MV-4-11 (cell line): Measurements from ENCODE around the gene WDFY3.

ENCODE experiments used
- DNase-seq: peaks from one replicate; lab custom pipeline; 2025; lab: John Stamatoyannopoulos, UW

WDFY3 gene

GRCh38 chr4:84907145-84907544 is 59.3 kb downstream of the WDFY3 start:
- DNase-seq, result peak; percentile 74

GRCh38 chr4:84905646-84906045 is 60.8 kb downstream of the WDFY3 start:
- no peak for DNase-seq

- DNase-seq, result no peak
These were observed 64.7 kb downstream of the WDFY3 start for GRCh38 chr4:84901740-84902281.

DNA sequence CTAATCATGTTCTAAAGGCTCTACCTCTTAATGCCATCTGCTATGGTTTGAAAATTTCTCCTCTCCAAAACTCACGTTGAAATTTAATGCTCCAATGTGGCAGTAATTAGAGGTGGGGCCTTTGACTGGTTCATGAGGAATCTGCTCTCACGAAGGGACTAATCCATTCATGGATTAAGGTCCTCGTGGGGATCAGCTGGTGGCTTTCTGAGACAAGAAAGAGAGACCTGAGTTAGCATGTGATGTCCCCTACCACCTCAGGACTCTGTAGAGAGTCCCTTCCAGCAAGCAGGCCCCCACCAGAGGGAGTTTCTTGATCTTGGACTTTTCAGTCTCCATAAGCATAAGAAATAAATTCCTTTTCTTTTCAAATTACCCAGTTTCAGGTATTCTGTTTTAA is 65.3 kb downstream of the WDFY3 start:
- DNase-seq, result no peak

DNA sequence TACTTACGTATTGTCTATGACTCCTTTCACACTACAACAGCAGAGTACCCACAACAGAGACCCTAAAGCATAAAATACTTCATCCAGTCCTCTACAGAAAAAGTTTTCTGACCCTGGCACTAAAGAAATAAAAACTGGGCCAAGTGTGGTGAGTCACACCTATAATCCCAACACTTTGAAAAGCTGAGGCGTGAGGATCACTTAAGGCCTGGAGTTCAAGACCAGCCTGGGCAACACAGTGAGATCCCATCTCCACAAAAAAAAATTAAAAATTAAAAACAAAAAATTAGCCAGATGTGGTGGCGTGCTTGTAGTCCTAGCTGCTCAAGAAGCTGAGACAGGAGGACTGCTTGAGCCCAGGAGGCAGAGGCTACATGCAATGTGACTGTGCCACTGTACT is 66.9 kb downstream of the WDFY3 start:
- no peak for DNase-seq

GRCh38 chr4:84897516-84897915 is 69.0 kb downstream of the WDFY3 start:
- no peak for DNase-seq

DNA sequence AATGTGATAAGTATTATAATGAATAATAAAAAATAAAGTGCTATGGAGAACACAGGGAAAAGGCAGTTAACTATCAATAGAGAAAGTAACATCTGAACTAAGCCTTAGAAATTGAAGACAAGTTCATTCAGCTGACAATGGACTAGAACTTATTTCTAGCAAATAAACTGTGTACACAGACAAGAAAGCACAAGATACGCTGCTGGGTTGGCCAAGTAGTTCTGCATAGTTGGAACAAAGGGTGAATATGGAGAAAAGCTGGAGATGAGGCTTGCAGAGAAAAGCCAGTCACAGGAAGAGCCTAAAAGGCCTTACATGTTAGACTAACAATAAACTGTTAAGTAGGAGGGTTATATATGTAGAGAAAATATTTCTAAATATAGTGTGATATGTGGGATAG is 71.2 kb downstream of the WDFY3 start:
- no peak for DNase-seq

- no peak for DNase-seq
These were observed 71.9 kb downstream of the WDFY3 start for GRCh38 chr4:84894621-84895020.

GRCh38 chr4:84892950-84893349 is 73.5 kb downstream of the WDFY3 start:
- no peak for DNase-seq

DNA sequence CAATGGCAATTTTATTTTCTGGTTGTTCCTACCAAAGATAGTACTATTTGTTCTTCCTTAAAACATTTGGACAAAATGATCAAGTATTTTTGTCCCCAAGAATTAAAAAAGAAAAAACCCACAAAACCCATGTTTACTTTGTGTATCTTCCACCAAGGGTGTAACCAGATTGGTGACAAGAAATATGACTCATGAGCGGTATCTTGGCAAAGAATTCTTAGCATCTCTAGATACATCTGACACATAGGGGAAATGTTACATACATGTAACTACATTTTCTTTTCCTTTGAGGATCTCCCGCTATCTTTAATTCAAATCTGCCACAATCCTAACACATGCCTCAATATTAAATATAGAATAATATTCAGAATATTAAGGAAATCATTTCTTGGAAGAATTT is 78.7 kb downstream of the WDFY3 start:
- DNase-seq, result no peak

GRCh38 chr4:84879651-84880200 is 86.8 kb downstream of the WDFY3 start:
- DNase-seq, result no peak

DNA sequence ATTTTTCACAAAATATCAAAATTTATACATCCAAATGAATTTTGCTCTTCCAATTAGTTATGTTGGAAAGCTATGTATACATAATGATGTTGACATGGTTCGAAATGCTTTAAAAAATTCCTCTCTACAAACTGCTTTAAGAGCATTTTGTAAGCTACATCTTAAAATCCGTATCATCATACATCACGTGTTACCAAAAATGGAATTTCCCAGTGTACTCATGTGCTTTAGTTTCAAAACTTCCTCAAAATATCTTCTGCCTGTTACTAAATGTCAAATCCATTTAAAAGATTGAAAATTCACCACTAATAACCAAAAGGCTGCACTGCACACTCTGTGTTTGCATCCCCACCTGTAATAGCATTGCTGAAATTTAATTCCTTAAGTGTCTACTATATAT is 87.9 kb downstream of the WDFY3 start:
- DNase-seq, result no peak

- no peak for DNase-seq
These were observed 88.4 kb downstream of the WDFY3 start for GRCh38 chr4:84878090-84878489.

GRCh38 chr4:84877051-84877833 is 89.2 kb downstream of the WDFY3 start:
- DNase-seq, result no peak

DNA sequence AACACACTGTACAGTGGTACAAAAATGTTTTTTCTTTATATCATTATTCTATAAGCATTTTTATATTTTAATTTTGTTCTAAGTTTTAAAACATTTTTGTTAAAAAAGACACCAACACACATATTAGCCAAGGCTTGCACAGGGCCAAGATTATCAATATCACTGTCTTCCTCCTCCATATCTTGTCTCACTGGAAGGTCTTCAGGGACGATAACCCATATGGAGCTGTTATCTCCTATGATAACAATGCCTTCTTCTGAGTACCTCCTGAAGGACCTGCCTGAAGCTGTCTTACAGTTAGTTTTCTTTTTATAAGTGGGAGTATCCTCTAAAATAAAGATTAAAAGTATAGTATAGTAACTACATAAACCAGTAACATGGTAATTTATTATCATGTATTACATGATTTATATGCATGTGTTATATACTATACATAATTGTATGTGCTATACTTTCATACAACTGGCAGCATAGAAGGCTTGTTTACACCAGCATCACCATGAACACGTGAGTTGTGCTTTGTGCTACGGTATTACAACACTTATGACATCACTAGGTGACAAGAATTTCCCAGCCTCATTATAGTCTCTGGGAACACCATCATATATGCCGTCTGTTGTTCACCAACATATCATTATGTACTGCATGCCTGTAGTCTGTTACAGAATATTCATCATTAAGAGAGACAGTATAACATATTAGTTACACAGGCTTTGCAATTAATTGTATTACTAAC is 90.7 kb downstream of the WDFY3 start:
- DNase-seq, result no peak

GRCh38 chr4:84874619-84875018 is 91.9 kb downstream of the WDFY3 start:
- DNase-seq, result no peak

DNA sequence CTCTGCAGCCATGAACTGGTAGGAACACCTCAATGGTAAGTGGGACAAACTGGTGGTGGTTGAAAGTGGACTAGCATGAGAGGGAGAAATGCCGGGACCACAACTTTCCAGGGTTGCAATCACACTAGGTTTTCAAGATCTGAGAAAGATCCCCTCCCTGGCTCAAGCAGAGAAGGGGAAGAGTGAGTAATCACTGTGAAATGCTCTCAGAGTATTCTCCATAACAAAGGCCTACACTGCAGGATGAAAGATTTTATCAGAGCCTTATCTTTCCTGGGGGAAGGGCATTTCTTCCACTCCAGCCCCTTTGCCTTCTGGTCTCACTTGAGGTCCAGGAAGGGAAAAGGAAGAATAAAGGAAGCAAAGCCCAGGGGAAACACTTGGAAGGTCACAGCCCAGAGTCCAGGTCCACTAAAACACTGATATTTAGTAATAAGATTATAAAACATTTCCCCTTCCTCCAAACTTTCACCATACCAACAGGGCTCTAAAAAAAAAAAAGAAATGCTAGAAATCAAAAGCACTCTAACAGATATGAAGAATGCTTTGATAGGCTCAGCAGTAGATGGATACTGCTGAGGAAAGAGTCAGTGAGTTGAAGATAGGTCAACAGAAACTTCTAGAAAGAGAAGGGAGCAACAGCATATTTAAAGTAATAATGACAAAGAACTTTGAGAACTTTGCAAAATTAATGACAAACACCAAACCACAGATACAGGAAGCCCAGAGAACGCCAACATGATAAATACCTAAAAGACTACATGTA is 95.9 kb downstream of the WDFY3 start:
- no peak for DNase-seq

DNA sequence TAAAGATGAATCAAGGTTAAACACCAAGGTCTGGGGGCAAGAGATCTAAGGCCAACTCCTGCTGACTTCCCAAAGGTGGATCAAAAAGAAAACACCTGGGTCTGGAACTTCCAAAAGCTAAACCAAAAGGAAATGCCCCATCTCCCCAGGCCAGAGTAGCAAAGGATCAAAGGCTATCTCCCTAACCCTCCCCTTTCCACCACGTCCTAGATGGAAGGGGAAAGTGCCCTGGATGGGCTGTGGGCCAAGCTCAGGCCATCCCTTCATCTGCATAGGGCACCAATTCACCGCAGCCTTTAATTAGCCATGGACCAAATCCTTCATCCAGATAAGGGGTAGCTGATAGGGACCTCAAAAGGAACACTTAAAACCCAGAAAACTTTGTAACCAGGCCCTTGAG is 100.2 kb downstream of the WDFY3 start:
- DNase-seq, result no peak

GRCh38 chr4:84865600-84865999 is 100.9 kb downstream of the WDFY3 start:
- DNase-seq, result no peak

DNA sequence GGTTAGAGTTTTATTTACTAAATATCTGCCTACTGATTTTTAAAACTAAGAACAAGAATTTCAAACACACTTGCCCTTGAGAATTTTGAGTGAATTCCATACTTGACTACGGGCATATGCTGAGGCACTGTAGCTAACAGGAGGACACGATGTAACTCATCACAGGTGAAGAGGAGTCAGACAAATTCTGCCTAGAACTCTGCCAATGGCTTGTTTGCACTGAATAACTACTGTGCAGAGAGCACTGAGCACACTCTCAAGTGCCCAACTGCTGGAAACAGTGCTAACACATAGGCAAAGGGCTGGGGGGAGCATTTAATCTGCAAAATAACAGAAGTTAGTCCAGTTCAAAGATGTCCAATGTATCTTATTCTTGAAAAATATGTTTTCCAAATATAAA is 104.4 kb downstream of the WDFY3 start:
- no peak for DNase-seq

- DNase-seq, result no peak
These were observed 109.2 kb downstream of the WDFY3 start for GRCh38 chr4:84857296-84857695.

GRCh38 chr4:84856468-84857049 is 109.9 kb downstream of the WDFY3 start:
- DNase-seq, result no peak
